GM21825 (cell line): ENCODE data around the gene SUSD1.

Experiments used
- ATAC-seq: cut with Tn5 transposase; IDR thresholded peaks from one replicate; pipeline ENCODE4 v1.9.1; 2021; ENCODE audit warnings: mild to moderate bottlenecking, moderate library complexity; ENCODE audit not compliant: unreplicated experiment

The SUSD1 gene

GRCh38 chr9:112044881-112045280 lies 130.2 kb downstream of the SUSD1 start:
- ATAC-seq = no peak

- no peak for ATAC-seq
These were observed 130.9 kb downstream of the SUSD1 start for GRCh38 chr9:112044186-112044585.

- ATAC-seq = no peak
These were observed 131.7 kb downstream of the SUSD1 start for GRCh38 chr9:112043423-112043822.

GRCh38 chr9:112042769-112043168 lies 132.3 kb downstream of the SUSD1 start:
- ATAC-seq = no peak

- no peak for ATAC-seq
These were observed 132.9 kb downstream of the SUSD1 start for GRCh38 chr9:112042244-112042638.

GRCh38 chr9:112041536-112042243 lies 133.4 kb downstream of the SUSD1 start:
- ATAC-seq = no peak

- ATAC-seq = no peak
These were observed 133.9 kb downstream of the SUSD1 start for GRCh38 chr9:112041199-112041535.

- ATAC-seq = no peak
These were observed 137.1 kb downstream of the SUSD1 start for GRCh38 chr9:112038017-112038408.

- ATAC-seq = peak; percentile 45
These were observed 137.6 kb downstream of the SUSD1 start for GRCh38 chr9:112037281-112038016.

GRCh38 chr9:112035166-112035826 lies 139.8 kb downstream of the SUSD1 start:
- ATAC-seq = no peak

GRCh38 chr9:112034216-112034611 lies 140.9 kb downstream of the SUSD1 start:
- ATAC-seq = no peak

- ATAC-seq = no peak
These were observed 141.6 kb downstream of the SUSD1 start for GRCh38 chr9:112033237-112034215.

GRCh38 chr9:112032743-112033142 lies 142.4 kb downstream of the SUSD1 start:
- no peak for ATAC-seq

GRCh38 chr9:112032009-112032408 lies 143.1 kb downstream of the SUSD1 start:
- peak; percentile 35 for ATAC-seq

- no peak for ATAC-seq
These were observed 143.7 kb downstream of the SUSD1 start for GRCh38 chr9:112031400-112031799.

GRCh38 chr9:112029921-112030444 lies 145.1 kb downstream of the SUSD1 start:
- no peak for ATAC-seq

- peak; percentile 47 for ATAC-seq
These were observed 146.6 kb downstream of the SUSD1 start for GRCh38 chr9:112028242-112029221.

- no peak for ATAC-seq
These were observed 149.2 kb downstream of the SUSD1 start for GRCh38 chr9:112025850-112026249.

GRCh38 chr9:112021742-112022141 lies 153.4 kb downstream of the SUSD1 start:
- ATAC-seq = no peak
